ENCODE results near the gene HSPE1.
"Not testable (repeated sequence)": the region's sequence is repeated elsewhere in the genome, so short reads cannot be mapped to it uniquely, and the experiment has no call there.

Gene HSPE1

GRCh38 chr2:197472166-197472565, 28.0 kb upstream of the HSPE1 start:
- no peaks in the 10 kb centered on the region for H3K4me1 ChIP-seq (ENCODE audit: control insufficient read depth, low read depth, low read length)
- no peak overlapping the region for H2BK5ac ChIP-seq (ENCODE audit: low read length)
- no peak overlapping the region for H3K9ac ChIP-seq (ENCODE audit: low read length)
- H3K18ac ChIP-seq (ENCODE audit: low read length), result no peak overlapping the region
- no peaks in the 10 kb centered on the region for H3K36me3 ChIP-seq (ENCODE audit: control insufficient read depth, insufficient read depth, low read length)
- H2AK5ac ChIP-seq (ENCODE audit: low read length), result no peak overlapping the region
- no peak overlapping the region for H4K8ac ChIP-seq (ENCODE audit: low read depth, low read length)
- no peak overlapping the region for H3K56ac ChIP-seq (ENCODE audit: low read length)
- no peaks in the 10 kb centered on the region for H3K27me3 ChIP-seq (ENCODE audit: insufficient read depth, low read length, poor library complexity)
- no peak overlapping the region for H3K27ac ChIP-seq (ENCODE audit: low read depth, low read length)
- DNase-seq, result no peak
- H3K23ac ChIP-seq (ENCODE audit: low read length), result no peak overlapping the region
- 100% methylated on average over 1 of the region's 5 CpGs for WGBS (ENCODE audit: extremely low coverage, insufficient coverage, low lambda C conversion rate)
- H3K79me2 ChIP-seq (ENCODE audit: control insufficient read depth, insufficient read depth, low read length), result no peaks in the 10 kb centered on the region
- H3K79me1 ChIP-seq (ENCODE audit: low read length), result no peaks in the 10 kb centered on the region
- no peak overlapping the region for H3K4me3 ChIP-seq (ENCODE audit: low read length)
- no peak overlapping the region for H2BK15ac ChIP-seq (replicated peaks; ENCODE audit: low read depth)
- H3K4ac ChIP-seq (ENCODE audit: low read depth, low read length), result no peak overlapping the region
- no peak overlapping the region for H3K4me2 ChIP-seq (ENCODE audit: low read length)
- H4K5ac ChIP-seq (ENCODE audit: low read length), result no peak overlapping the region
- H2BK120ac ChIP-seq (ENCODE audit: low read depth, low read length), result no peak overlapping the region

- Histone ChIP-seq H3K23ac (ENCODE audit: low read length) (no peak overlapping the region), H2BK15ac (replicated peaks; ENCODE audit: low read depth) (no peak overlapping the region), H2BK5ac (ENCODE audit: low read length) (no peak overlapping the region), H3K36me3 (ENCODE audit: control insufficient read depth, insufficient read depth, low read length) (no peaks in the 10 kb centered on the region), H3K27me3 (ENCODE audit: insufficient read depth, low read length, poor library complexity) (no peaks in the 10 kb centered on the region), H3K4me1 (ENCODE audit: control insufficient read depth, low read depth, low read length) (no peaks in the 10 kb centered on the region), H3K4ac (ENCODE audit: low read depth, low read length) (no peak overlapping the region), H2BK120ac (ENCODE audit: low read depth, low read length) (no peak overlapping the region), H4K5ac (ENCODE audit: low read length) (no peak overlapping the region), H3K27ac (ENCODE audit: low read depth, low read length) (no peak overlapping the region), H4K8ac (ENCODE audit: low read depth, low read length) (no peak overlapping the region), H3K18ac (ENCODE audit: low read length) (no peak overlapping the region), H3K4me2 (ENCODE audit: low read length) (no peak overlapping the region), H3K4me3 (ENCODE audit: low read length) (no peak overlapping the region), H3K9ac (ENCODE audit: low read length) (no peak overlapping the region), H3K79me2 (ENCODE audit: control insufficient read depth, insufficient read depth, low read length) (no peaks in the 10 kb centered on the region), H3K56ac (ENCODE audit: low read length) (no peak overlapping the region), H3K79me1 (ENCODE audit: low read length) (no peaks in the 10 kb centered on the region), H2AK5ac (ENCODE audit: low read length) (no peak overlapping the region)
- WGBS (ENCODE audit: extremely low coverage, insufficient coverage, low lambda C conversion rate), result no CpG with 5 or more reads among the region's 3 CpGs
- no peak for DNase-seq
Observed at GRCh38 chr2:197477797-197478196, 22.4 kb upstream of the HSPE1 start.

GRCh38 chr2:197480165-197481036, 19.8 kb upstream of the HSPE1 start:
- Histone ChIP-seq H2AK5ac (ENCODE audit: low read length) (no peak overlapping the region), H4K5ac (ENCODE audit: low read length) (no peak overlapping the region), H4K8ac (ENCODE audit: low read depth, low read length) (no peak overlapping the region), H3K79me2 (ENCODE audit: control insufficient read depth, insufficient read depth, low read length) (no peaks in the 10 kb centered on the region), H3K56ac (ENCODE audit: low read length) (no peak overlapping the region), H3K36me3 (ENCODE audit: control insufficient read depth, insufficient read depth, low read length) (no peaks in the 10 kb centered on the region), H3K23ac (ENCODE audit: low read length) (no peak overlapping the region), H3K4me3 (ENCODE audit: low read length) (no peak overlapping the region), H3K4ac (ENCODE audit: low read depth, low read length) (no peak overlapping the region), H3K79me1 (ENCODE audit: low read length) (no peaks in the 10 kb centered on the region), H3K18ac (ENCODE audit: low read length) (no peak overlapping the region), H3K4me1 (ENCODE audit: control insufficient read depth, low read depth, low read length) (no peaks in the 10 kb centered on the region), H3K27me3 (ENCODE audit: insufficient read depth, low read length, poor library complexity) (no peaks in the 10 kb centered on the region), H3K4me2 (ENCODE audit: low read length) (no peak overlapping the region), H2BK15ac (replicated peaks; ENCODE audit: low read depth) (no peak overlapping the region), H3K9ac (ENCODE audit: low read length) (no peak overlapping the region), H3K27ac (ENCODE audit: low read depth, low read length) (no peak overlapping the region), H2BK5ac (ENCODE audit: low read length) (no peak overlapping the region), H2BK120ac (ENCODE audit: low read depth, low read length) (no peak overlapping the region)
- WGBS (ENCODE audit: extremely low coverage, insufficient coverage, low lambda C conversion rate), result no CpG with 5 or more reads among the region's 9 CpGs
- no peak for DNase-seq

GRCh38 chr2:197484248-197484647, 15.9 kb upstream of the HSPE1 start:
- not testable (repeated sequence) for H3K4me2 ChIP-seq (ENCODE audit: low read length); H3K23ac ChIP-seq (ENCODE audit: low read length); H3K4me1 ChIP-seq (ENCODE audit: control insufficient read depth, low read depth, low read length); H3K27ac ChIP-seq (ENCODE audit: low read depth, low read length); H3K79me1 ChIP-seq (ENCODE audit: low read length); H3K27me3 ChIP-seq (ENCODE audit: insufficient read depth, low read length, poor library complexity); H2BK120ac ChIP-seq (ENCODE audit: low read depth, low read length); H4K8ac ChIP-seq (ENCODE audit: low read depth, low read length); H4K5ac ChIP-seq (ENCODE audit: low read length); H2BK15ac ChIP-seq (replicated peaks; ENCODE audit: low read depth); H3K9ac ChIP-seq (ENCODE audit: low read length); H3K18ac ChIP-seq (ENCODE audit: low read length); H2BK5ac ChIP-seq (ENCODE audit: low read length); H2AK5ac ChIP-seq (ENCODE audit: low read length); H3K36me3 ChIP-seq (ENCODE audit: control insufficient read depth, insufficient read depth, low read length); H3K4ac ChIP-seq (ENCODE audit: low read depth, low read length); H3K56ac ChIP-seq (ENCODE audit: low read length); H3K4me3 ChIP-seq (ENCODE audit: low read length); H3K79me2 ChIP-seq (ENCODE audit: control insufficient read depth, insufficient read depth, low read length)
- WGBS (ENCODE audit: extremely low coverage, insufficient coverage, low lambda C conversion rate), result no CpG with 5 or more reads among the region's 3 CpGs
- peak; percentile 16 for DNase-seq

GRCh38 chr2:197486175-197486574, 14.0 kb upstream of the HSPE1 start:
- Histone ChIP-seq H3K27me3 (ENCODE audit: insufficient read depth, low read length, poor library complexity) (no peaks in the 10 kb centered on the region), H3K27ac (ENCODE audit: low read depth, low read length) (no peak overlapping the region), H4K8ac (ENCODE audit: low read depth, low read length) (no peak overlapping the region), H2AK5ac (ENCODE audit: low read length) (no peak overlapping the region), H3K4me1 (ENCODE audit: control insufficient read depth, low read depth, low read length) (no peaks in the 10 kb centered on the region), H3K56ac (ENCODE audit: low read length) (no peak overlapping the region), H3K23ac (ENCODE audit: low read length) (no peak overlapping the region), H3K4me2 (ENCODE audit: low read length) (no peak overlapping the region), H3K9ac (ENCODE audit: low read length) (no peak overlapping the region), H3K4ac (ENCODE audit: low read depth, low read length) (no peak overlapping the region), H4K5ac (ENCODE audit: low read length) (no peak overlapping the region), H3K18ac (ENCODE audit: low read length) (no peak overlapping the region), H2BK120ac (ENCODE audit: low read depth, low read length) (no peak overlapping the region), H3K4me3 (ENCODE audit: low read length) (no peak overlapping the region), H3K79me2 (ENCODE audit: control insufficient read depth, insufficient read depth, low read length) (no peaks in the 10 kb centered on the region), H3K79me1 (ENCODE audit: low read length) (peaks cover 4% of the 10 kb centered on the region), H2BK5ac (ENCODE audit: low read length) (no peak overlapping the region), H3K36me3 (ENCODE audit: control insufficient read depth, insufficient read depth, low read length) (peaks cover 11% of the 10 kb centered on the region), H2BK15ac (replicated peaks; ENCODE audit: low read depth) (no peak overlapping the region)
- no CpG with 5 or more reads among the region's 2 CpGs for WGBS (ENCODE audit: extremely low coverage, insufficient coverage, low lambda C conversion rate)
- no peak for DNase-seq

DNA sequence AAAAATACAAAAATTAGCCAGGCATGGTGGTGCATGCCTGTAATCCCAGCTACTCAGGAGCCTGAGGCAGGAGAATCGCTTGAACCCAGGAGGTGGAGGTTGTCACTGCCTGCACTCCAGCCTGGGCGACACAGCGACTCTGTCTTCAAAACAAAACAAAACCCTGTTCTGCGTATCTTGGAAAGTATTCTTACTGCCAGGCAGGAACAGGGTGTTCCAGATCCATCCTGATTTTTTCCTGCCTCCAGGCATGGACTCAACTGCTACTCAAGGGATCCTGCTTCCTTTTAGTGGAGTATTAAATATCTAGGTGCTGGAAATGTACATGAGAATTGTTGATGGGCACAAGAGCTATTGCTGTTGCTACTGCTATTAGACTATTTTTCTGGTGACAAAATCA, 12.8 kb upstream of the HSPE1 start:
- no CpG with 5 or more reads among the region's 4 CpGs for WGBS (ENCODE audit: extremely low coverage, insufficient coverage, low lambda C conversion rate)
- H3K9ac ChIP-seq (ENCODE audit: low read length), result no peak overlapping the region
- no peak overlapping the region for H3K27ac ChIP-seq (ENCODE audit: low read depth, low read length)
- H2AK5ac ChIP-seq (ENCODE audit: low read length), result no peak overlapping the region
- peaks cover 4% of the 10 kb centered on the region for H3K79me1 ChIP-seq (ENCODE audit: low read length)
- no peaks in the 10 kb centered on the region for H3K4me1 ChIP-seq (ENCODE audit: control insufficient read depth, low read depth, low read length)
- no peak overlapping the region for H2BK120ac ChIP-seq (ENCODE audit: low read depth, low read length)
- DNase-seq, result no peak
- peaks cover 11% of the 10 kb centered on the region for H3K36me3 ChIP-seq (ENCODE audit: control insufficient read depth, insufficient read depth, low read length)
- no peak overlapping the region for H3K23ac ChIP-seq (ENCODE audit: low read length)
- H3K4ac ChIP-seq (ENCODE audit: low read depth, low read length), result no peak overlapping the region
- H4K8ac ChIP-seq (ENCODE audit: low read depth, low read length), result no peak overlapping the region
- no peak overlapping the region for H2BK15ac ChIP-seq (replicated peaks; ENCODE audit: low read depth)
- H4K5ac ChIP-seq (ENCODE audit: low read length), result no peak overlapping the region
- no peak overlapping the region for H3K4me2 ChIP-seq (ENCODE audit: low read length)
- H3K56ac ChIP-seq (ENCODE audit: low read length), result no peak overlapping the region
- no peaks in the 10 kb centered on the region for H3K27me3 ChIP-seq (ENCODE audit: insufficient read depth, low read length, poor library complexity)
- no peaks in the 10 kb centered on the region for H3K79me2 ChIP-seq (ENCODE audit: control insufficient read depth, insufficient read depth, low read length)
- no peak overlapping the region for H2BK5ac ChIP-seq (ENCODE audit: low read length)
- H3K18ac ChIP-seq (ENCODE audit: low read length), result no peak overlapping the region
- no peak overlapping the region for H3K4me3 ChIP-seq (ENCODE audit: low read length)
